Measurements from ENCODE around the gene TCF20. TPM values are rescaled to one million over a fixed set of nuclear protein-coding genes. Genes with fewer than 3 reads are reported as not detected.

Gene TCF20
- total and polyA plus RNA-seq, 2 experiments from 2014 or later, result 5.9 to 34.3 TPM

- Histone ChIP-seq H3K4me2 (no peak overlapping the region), H4K20me1 (ENCODE audit: insufficient read depth, poor library complexity, severe bottlenecking) (peaks cover 87% of the 10 kb centered on the region)
- WGBS (ENCODE audit: low lambda C conversion rate, missing lambda C conversion rate), result 86% methylated on average over 5 of the region's 5 CpGs
These were observed 12.3 kb downstream of the TCF20 start for GRCh38 chr22:42258126-42258525.

GRCh38 chr22:42257386-42257785, 13.1 kb downstream of the TCF20 start:
- no peak overlapping the region for H3K4me2 ChIP-seq
- no peak for TF ChIP-seq EZH2 (IDR thresholded peaks at IDR 0.05; ENCODE audit: borderline replicate concordance)
- no peak for TF ChIP-seq EZH2phosphoT487 (IDR thresholded peaks at IDR 0.05; ENCODE audit: low read depth, severe bottlenecking, unreplicated experiment)
- no peak for TF ChIP-seq CTCF (IDR thresholded peaks at IDR 0.05; ENCODE audit: poor library complexity)
- H3K27ac ChIP-seq, result no peak overlapping the region
- H3K4me3 ChIP-seq, result no peak overlapping the region
- peaks cover 87% of the 10 kb centered on the region for H4K20me1 ChIP-seq (ENCODE audit: insufficient read depth, poor library complexity, severe bottlenecking)
- 93% methylated on average over 2 of the region's 2 CpGs for WGBS (ENCODE audit: low lambda C conversion rate, missing lambda C conversion rate)
- DNase-seq (ENCODE audit: low spot score), result no peak
- H3K36me3 ChIP-seq (replicated peaks; ENCODE audit: insufficient read depth, low read depth), result no peaks in the 10 kb centered on the region
- no peaks in the 10 kb centered on the region for H3K9me2 ChIP-seq (replicated peaks; ENCODE audit: insufficient read depth)
- peaks cover 97% of the 10 kb centered on the region for H3K79me2 ChIP-seq
- no peak overlapping the region for H2AFZ ChIP-seq
- H3K4me1 ChIP-seq (ENCODE audit: insufficient read depth), result no peaks in the 10 kb centered on the region
- no peaks in the 10 kb centered on the region for H3K27me3 ChIP-seq
- no peaks in the 10 kb centered on the region for H3K9me3 ChIP-seq (ENCODE audit: low read depth)

More at GRCh38 chr22:42258126-42258525, 12.3 kb downstream of the TCF20 start:
- no peaks in the 10 kb centered on the region for H3K9me3 ChIP-seq (ENCODE audit: low read depth)
- H3K9me2 ChIP-seq (replicated peaks; ENCODE audit: insufficient read depth), result no peaks in the 10 kb centered on the region
- H3K27ac ChIP-seq, result no peak overlapping the region
- H3K4me1 ChIP-seq (ENCODE audit: insufficient read depth), result no peaks in the 10 kb centered on the region
- H3K36me3 ChIP-seq (replicated peaks; ENCODE audit: insufficient read depth, low read depth), result no peaks in the 10 kb centered on the region
- no peak for TF ChIP-seq EZH2 (IDR thresholded peaks at IDR 0.05; ENCODE audit: borderline replicate concordance)
- no peaks in the 10 kb centered on the region for H3K27me3 ChIP-seq
- DNase-seq (ENCODE audit: low spot score), result no peak
- H3K79me2 ChIP-seq, result peaks cover 97% of the 10 kb centered on the region
- no peak overlapping the region for H3K4me3 ChIP-seq
- H2AFZ ChIP-seq, result no peak overlapping the region

GRCh38 chr22:42256930-42257329, 13.5 kb downstream of the TCF20 start:
- Histone ChIP-seq H3K4me3 (no peak overlapping the region), H2AFZ (no peak overlapping the region), H3K27ac (peak overlapping the region; percentile 13), H4K20me1 (ENCODE audit: insufficient read depth, poor library complexity, severe bottlenecking) (peaks cover 86% of the 10 kb centered on the region), H3K79me2 (peaks cover 97% of the 10 kb centered on the region), H3K9me2 (replicated peaks; ENCODE audit: insufficient read depth) (no peaks in the 10 kb centered on the region), H3K36me3 (replicated peaks; ENCODE audit: insufficient read depth, low read depth) (no peaks in the 10 kb centered on the region), H3K9me3 (ENCODE audit: low read depth) (no peaks in the 10 kb centered on the region), H3K4me1 (ENCODE audit: insufficient read depth) (no peaks in the 10 kb centered on the region), H3K27me3 (no peaks in the 10 kb centered on the region), H3K4me2 (no peak overlapping the region)
- WGBS (ENCODE audit: low lambda C conversion rate, missing lambda C conversion rate), result 94% methylated on average over 5 of the region's 5 CpGs
- DNase-seq (ENCODE audit: low spot score), result no peak
- TF ChIP-seq EZH2 (IDR thresholded peaks at IDR 0.05; ENCODE audit: borderline replicate concordance), result no peak
- no peak for TF ChIP-seq EZH2phosphoT487 (IDR thresholded peaks at IDR 0.05; ENCODE audit: low read depth, severe bottlenecking, unreplicated experiment)
- TF ChIP-seq CTCF (IDR thresholded peaks at IDR 0.05; ENCODE audit: poor library complexity), result no peak

GRCh38 chr22:42256220-42256619, 14.2 kb downstream of the TCF20 start:
- peaks cover 81% of the 10 kb centered on the region for H4K20me1 ChIP-seq (ENCODE audit: insufficient read depth, poor library complexity, severe bottlenecking)
- no peak for TF ChIP-seq EZH2phosphoT487 (IDR thresholded peaks at IDR 0.05; ENCODE audit: low read depth, severe bottlenecking, unreplicated experiment)
- no peak for TF ChIP-seq EZH2 (IDR thresholded peaks at IDR 0.05; ENCODE audit: borderline replicate concordance)
- no peak for TF ChIP-seq CTCF (IDR thresholded peaks at IDR 0.05; ENCODE audit: poor library complexity)
- no peak for DNase-seq (ENCODE audit: low spot score)

More at GRCh38 chr22:42256220-42256619, 14.2 kb downstream of the TCF20 start:
- H3K9me3 ChIP-seq (ENCODE audit: low read depth), result no peaks in the 10 kb centered on the region
- WGBS (ENCODE audit: low lambda C conversion rate, missing lambda C conversion rate), result 87% methylated on average over 2 of the region's 2 CpGs
- H3K79me2 ChIP-seq, result peaks cover 96% of the 10 kb centered on the region
- no peak overlapping the region for H2AFZ ChIP-seq
- no peak overlapping the region for H3K4me2 ChIP-seq
- no peak overlapping the region for H3K4me3 ChIP-seq
- no peaks in the 10 kb centered on the region for H3K9me2 ChIP-seq (replicated peaks; ENCODE audit: insufficient read depth)
- H3K4me1 ChIP-seq (ENCODE audit: insufficient read depth), result no peaks in the 10 kb centered on the region
- no peaks in the 10 kb centered on the region for H3K27me3 ChIP-seq
- no peaks in the 10 kb centered on the region for H3K36me3 ChIP-seq (replicated peaks; ENCODE audit: insufficient read depth, low read depth)
- H3K27ac ChIP-seq, result no peak overlapping the region

All from hepatocyte (in vitro differentiated cells).